HEK293 (cell line): ENCODE data around the gene CD19.

ENCODE experiments used
- SP7 ChIP-seq: fragments of 450-650 bp; formaldehyde crosslinking; IDR thresholded peaks from 2 replicates; pipeline ENCODE4 v1.5.1; 2016; ENCODE audit warnings: missing biosample characterization, missing genetic modification characterization
- TRIM28 ChIP-seq: IDR thresholded peaks from 2 replicates; pipeline ENCODE4 v1.6.1; 2011; ENCODE audit warnings: low read length, control low read depth, borderline replicate concordance
- WT1 ChIP-seq: fragments of 450-650 bp; formaldehyde crosslinking; IDR thresholded peaks from 2 replicates; pipeline ENCODE4 v1.5.1; 2016; ENCODE audit warnings: missing biosample characterization, missing genetic modification characterization
- ZBTB10 ChIP-seq: fragments of 450-650 bp; formaldehyde crosslinking; IDR thresholded peaks from 2 replicates; pipeline ENCODE4 v1.5.1; 2016; ENCODE audit warnings: missing biosample characterization, missing genetic modification characterization
- ZBTB11 ChIP-seq: fragments of 450-650 bp; formaldehyde crosslinking; conservative IDR thresholded peaks from 2 replicates; pipeline ENCODE4 v1.5.1; 2016; ENCODE audit warnings: low read depth, missing biosample characterization, missing genetic modification characterization
- ZBTB49 ChIP-seq: fragments of 450-650 bp; formaldehyde crosslinking; IDR thresholded peaks from 2 replicates; pipeline ENCODE4 v1.5.1; 2016; ENCODE audit warnings: missing biosample characterization, missing genetic modification characterization, low read depth
- ZNF114 ChIP-seq: fragments of 450-650 bp; formaldehyde crosslinking; IDR thresholded peaks from 2 replicates; pipeline ENCODE4 v1.5.0; 2017; ENCODE audit warnings: missing biosample characterization, missing genetic modification characterization
- ZNF18 ChIP-seq: fragments of 450-650 bp; formaldehyde crosslinking; IDR thresholded peaks from 2 replicates; pipeline ENCODE4 v1.5.1; 2016; ENCODE audit warnings: missing biosample characterization, missing genetic modification characterization
- ZNF2 ChIP-seq: fragments of 450-650 bp; formaldehyde crosslinking; IDR thresholded peaks from 2 replicates; pipeline ENCODE4 v1.5.1; 2016; ENCODE audit warnings: missing biosample characterization, missing genetic modification characterization
- ZNF202 ChIP-seq: fragments of 450-650 bp; formaldehyde crosslinking; IDR thresholded peaks from 2 replicates; pipeline ENCODE4 v1.5.1; 2016; ENCODE audit warnings: missing biosample characterization, missing genetic modification characterization, borderline replicate concordance
- ZNF248 ChIP-seq: fragments of 450-650 bp; formaldehyde crosslinking; IDR thresholded peaks from 2 replicates; pipeline ENCODE4 v1.5.1; 2017; ENCODE audit warnings: missing biosample characterization, missing genetic modification characterization
- ZNF324 ChIP-seq: fragments of 450-650 bp; formaldehyde crosslinking; IDR thresholded peaks from 2 replicates; pipeline ENCODE4 v1.5.1; 2016; ENCODE audit warnings: missing biosample characterization, missing genetic modification characterization
- ZNF449 ChIP-seq: fragments of 450-650 bp; formaldehyde crosslinking; IDR thresholded peaks from 2 replicates; pipeline ENCODE4 v1.5.1; 2017; ENCODE audit warnings: missing biosample characterization, mild to moderate bottlenecking, missing genetic modification characterization, moderate library complexity
- ZNF501 ChIP-seq: fragments of 450-650 bp; formaldehyde crosslinking; IDR thresholded peaks from 2 replicates; pipeline ENCODE4 v1.5.1; 2016; ENCODE audit warnings: missing biosample characterization, missing genetic modification characterization
- ZNF600 ChIP-seq: fragments of 450-650 bp; formaldehyde crosslinking; IDR thresholded peaks from 2 replicates; pipeline ENCODE4 v1.5.1; 2016; ENCODE audit warnings: missing biosample characterization, missing genetic modification characterization
- ZNF629 ChIP-seq: fragments of 450-650 bp; formaldehyde crosslinking; IDR thresholded peaks from 2 replicates; pipeline ENCODE4 v1.5.1; 2017; ENCODE audit warnings: missing biosample characterization, missing genetic modification characterization
- ZNF664 ChIP-seq: fragments of 450-650 bp; formaldehyde crosslinking; IDR thresholded peaks from 2 replicates; pipeline ENCODE4 v1.5.1; 2016; ENCODE audit warnings: missing biosample characterization, missing genetic modification characterization
- ZNF76 ChIP-seq: fragments of 450-650 bp; formaldehyde crosslinking; IDR thresholded peaks from 2 replicates; pipeline ENCODE4; 2016; ENCODE audit warnings: low read depth, missing biosample characterization, missing genetic modification characterization, borderline replicate concordance
- ZSCAN30 ChIP-seq: fragments of 450-650 bp; IDR thresholded peaks from 2 replicates; pipeline ENCODE4 v1.5.1; 2018; ENCODE audit warnings: missing biosample characterization, mild to moderate bottlenecking, missing genetic modification characterization, moderate library complexity
- TF ChIP-seq, protein P1 (sequence below): IDR thresholded peaks from 2 replicates; pipeline ENCODE4 v1.6.1; 2011; ENCODE audit warnings: mild to moderate bottlenecking, low read depth, low read length, borderline replicate concordance
- TF ChIP-seq, protein P2 (sequence below): fragments of 450-650 bp; formaldehyde crosslinking; IDR thresholded peaks from 2 replicates; pipeline ENCODE4 v1.5.1; 2017; ENCODE audit warnings: missing biosample characterization, missing genetic modification characterization
- TF ChIP-seq, protein P3 (sequence below): fragments of 450-650 bp; formaldehyde crosslinking; IDR thresholded peaks from 2 replicates; pipeline ENCODE4 v1.5.1; 2016; ENCODE audit warnings: missing biosample characterization, missing genetic modification characterization

CD19 gene

DNA sequence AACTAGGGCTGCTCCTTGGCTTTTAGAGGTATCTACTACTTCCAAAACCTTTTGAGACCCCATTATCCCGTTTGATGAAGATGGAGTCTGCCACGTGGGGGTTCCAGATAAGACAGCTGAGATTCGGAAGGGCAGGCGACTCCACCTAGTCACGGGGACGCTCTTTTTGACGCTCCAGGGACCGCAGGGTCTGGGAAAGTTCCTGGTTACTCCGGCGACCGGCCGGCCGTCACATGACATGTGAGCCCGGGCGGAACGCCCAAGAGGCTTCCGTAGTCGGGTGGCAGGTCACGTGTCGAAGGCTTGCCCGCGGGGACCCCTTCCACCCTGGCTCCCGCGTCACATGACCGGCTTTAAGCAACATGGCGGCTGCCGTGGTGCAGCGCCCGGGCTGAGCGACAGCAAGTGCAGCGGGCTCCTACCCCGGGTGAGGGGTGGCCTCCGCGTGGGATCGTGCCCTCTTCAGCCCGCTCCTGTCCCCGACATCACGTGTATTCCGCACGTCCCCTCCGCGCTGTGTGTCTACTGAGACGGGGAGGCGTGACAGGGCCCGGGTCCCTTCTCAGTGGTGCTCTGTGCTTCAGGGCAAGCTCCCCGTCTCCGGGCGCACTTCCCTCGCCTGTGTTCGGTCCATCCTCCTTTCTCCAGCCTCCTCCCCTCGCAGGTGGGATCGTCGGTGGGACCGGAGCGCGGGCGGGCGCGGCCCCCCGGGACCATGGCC is 42.8 kb downstream of the CD19 start, which contains the start of gene SPNS1 (continued):
- TF ChIP-seq ZBTB49 (tag by site-specific recombination), result no peak
- peak; percentile 50 for TF ChIP-seq ZNF600 (tag by site-specific recombination)
- peak; percentile 86 for TF ChIP-seq ZNF629
- peak; percentile 89 for TF ChIP-seq SP7 (tag by site-specific recombination)
- TF ChIP-seq ZNF501, result peak; percentile 79; the same call in 1 of the 2 replicates
- TF ChIP-seq, protein P1, sequence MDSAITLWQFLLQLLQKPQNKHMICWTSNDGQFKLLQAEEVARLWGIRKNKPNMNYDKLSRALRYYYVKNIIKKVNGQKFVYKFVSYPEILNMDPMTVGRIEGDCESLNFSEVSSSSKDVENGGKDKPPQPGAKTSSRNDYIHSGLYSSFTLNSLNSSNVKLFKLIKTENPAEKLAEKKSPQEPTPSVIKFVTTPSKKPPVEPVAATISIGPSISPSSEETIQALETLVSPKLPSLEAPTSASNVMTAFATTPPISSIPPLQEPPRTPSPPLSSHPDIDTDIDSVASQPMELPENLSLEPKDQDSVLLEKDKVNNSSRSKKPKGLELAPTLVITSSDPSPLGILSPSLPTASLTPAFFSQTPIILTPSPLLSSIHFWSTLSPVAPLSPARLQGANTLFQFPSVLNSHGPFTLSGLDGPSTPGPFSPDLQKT, result no peak
- peak; percentile 53; the same call in 1 of the 2 replicates for TF ChIP-seq ZNF449 (tag by site-specific recombination)
- 0 out of 2 replicates have a peak, but pooled peaks have one; percentile 56 for TF ChIP-seq ZNF18
- TF ChIP-seq ZNF114 (tag by site-specific recombination), result no peak
- peak; percentile 84 for TF ChIP-seq ZNF76 (tag by site-specific recombination)
- peak; percentile 90 for TF ChIP-seq ZBTB10
- TF ChIP-seq ZBTB11, result peak; percentile 78
- peak; percentile 69; the same call in 1 of the 2 replicates for TF ChIP-seq ZNF2
- TF ChIP-seq WT1 (tag by site-specific recombination), result peak; percentile 38; the same call in 1 of the 2 replicates
- TF ChIP-seq ZNF248 (tag by site-specific recombination), result no peak
- TF ChIP-seq ZNF202 (tag by site-specific recombination), result no peak
- TF ChIP-seq ZSCAN30, result peak; percentile 61; the same call in 1 of the 2 replicates
- TF ChIP-seq, protein P2, sequence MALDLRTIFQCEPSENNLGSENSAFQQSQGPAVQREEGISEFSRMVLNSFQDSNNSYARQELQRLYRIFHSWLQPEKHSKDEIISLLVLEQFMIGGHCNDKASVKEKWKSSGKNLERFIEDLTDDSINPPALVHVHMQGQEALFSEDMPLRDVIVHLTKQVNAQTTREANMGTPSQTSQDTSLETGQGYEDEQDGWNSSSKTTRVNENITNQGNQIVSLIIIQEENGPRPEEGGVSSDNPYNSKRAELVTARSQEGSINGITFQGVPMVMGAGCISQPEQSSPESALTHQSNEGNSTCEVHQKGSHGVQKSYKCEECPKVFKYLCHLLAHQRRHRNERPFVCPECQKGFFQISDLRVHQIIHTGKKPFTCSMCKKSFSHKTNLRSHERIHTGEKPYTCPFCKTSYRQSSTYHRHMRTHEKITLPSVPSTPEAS (tag by site-specific recombination), result peak; percentile 45; the same call in 1 of the 2 replicates
- TF ChIP-seq TRIM28, result 0 out of 2 replicates have a peak, but pooled peaks have one; percentile 27
- TF ChIP-seq, protein P3, sequence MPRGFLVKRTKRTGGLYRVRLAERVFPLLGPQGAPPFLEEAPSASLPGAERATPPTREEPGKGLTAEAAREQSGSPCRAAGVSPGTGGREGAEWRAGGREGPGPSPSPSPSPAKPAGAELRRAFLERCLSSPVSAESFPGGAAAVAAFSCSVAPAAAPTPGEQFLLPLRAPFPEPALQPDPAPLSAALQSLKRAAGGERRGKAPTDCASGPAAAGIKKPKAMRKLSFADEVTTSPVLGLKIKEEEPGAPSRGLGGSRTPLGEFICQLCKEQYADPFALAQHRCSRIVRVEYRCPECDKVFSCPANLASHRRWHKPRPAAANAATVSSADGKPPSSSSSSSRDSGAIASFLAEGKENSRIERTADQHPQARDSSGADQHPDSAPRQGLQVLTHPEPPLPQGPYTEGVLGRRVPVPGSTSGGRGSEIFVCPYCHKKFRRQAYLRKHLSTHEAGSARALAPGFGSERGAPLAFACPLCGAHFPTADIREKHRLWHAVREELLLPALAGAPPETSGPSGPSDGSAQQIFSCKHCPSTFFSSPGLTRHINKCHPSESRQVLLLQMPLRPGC, result peak; percentile 83; the same call in 1 of the 2 replicates
- TF ChIP-seq ZNF324 (tag by site-specific recombination), result peak; percentile 91
- TF ChIP-seq ZNF664 (tag by site-specific recombination), result no peak
